ENCODE results near the gene FAHD1. TPM values are rescaled to one million over a fixed set of nuclear protein-coding genes. Genes with fewer than 3 reads are reported as not detected.

The FAHD1 gene
- total and polyA plus RNA-seq, 2 experiments from 2014 or later, result 76.6 to 101 TPM

DNA sequence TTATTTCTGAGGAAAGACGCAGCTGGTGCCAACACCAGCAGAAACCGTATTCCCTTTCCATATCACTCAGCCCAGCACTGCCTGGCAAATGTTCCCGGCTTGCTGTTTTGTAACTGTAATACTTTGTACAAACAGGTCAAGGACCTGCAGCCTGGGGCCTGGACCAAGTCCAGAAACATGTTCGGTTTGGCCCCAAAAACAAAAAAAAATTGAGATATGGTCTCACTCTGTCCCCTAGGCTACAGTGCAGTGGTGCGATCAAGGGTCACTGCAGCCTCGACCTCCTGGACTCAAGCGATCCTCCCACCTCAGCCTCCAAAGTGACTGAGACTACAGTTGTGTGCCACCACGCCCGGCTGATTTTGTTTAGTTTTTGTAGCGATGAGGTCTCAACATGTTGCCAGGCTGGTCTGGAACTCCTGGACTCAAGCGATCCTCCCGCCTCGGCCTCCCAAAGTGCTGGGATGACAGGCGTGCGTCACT lies 1.6 kb upstream of the FAHD1 start:
- Histone ChIP-seq H3K4me3 (no peak overlapping the region), H4K20me1 (ENCODE audit: insufficient read depth, poor library complexity, severe bottlenecking) (no peaks in the 10 kb centered on the region), H3K36me3 (replicated peaks; ENCODE audit: insufficient read depth, low read depth) (no peaks in the 10 kb centered on the region), H3K79me2 (peaks cover 60% of the 10 kb centered on the region), H2AFZ (no peak overlapping the region), H3K27ac (peak overlapping the region; percentile 62), H3K27me3 (no peaks in the 10 kb centered on the region), H3K4me1 (ENCODE audit: insufficient read depth) (peaks cover 13% of the 10 kb centered on the region), H3K9me3 (ENCODE audit: low read depth) (no peaks in the 10 kb centered on the region), H3K4me2 (peak overlapping the region; percentile 95), H3K9me2 (replicated peaks; ENCODE audit: insufficient read depth) (no peaks in the 10 kb centered on the region)
- DNase-seq (ENCODE audit: low spot score), result no peak
- TF ChIP-seq, protein P1, sequence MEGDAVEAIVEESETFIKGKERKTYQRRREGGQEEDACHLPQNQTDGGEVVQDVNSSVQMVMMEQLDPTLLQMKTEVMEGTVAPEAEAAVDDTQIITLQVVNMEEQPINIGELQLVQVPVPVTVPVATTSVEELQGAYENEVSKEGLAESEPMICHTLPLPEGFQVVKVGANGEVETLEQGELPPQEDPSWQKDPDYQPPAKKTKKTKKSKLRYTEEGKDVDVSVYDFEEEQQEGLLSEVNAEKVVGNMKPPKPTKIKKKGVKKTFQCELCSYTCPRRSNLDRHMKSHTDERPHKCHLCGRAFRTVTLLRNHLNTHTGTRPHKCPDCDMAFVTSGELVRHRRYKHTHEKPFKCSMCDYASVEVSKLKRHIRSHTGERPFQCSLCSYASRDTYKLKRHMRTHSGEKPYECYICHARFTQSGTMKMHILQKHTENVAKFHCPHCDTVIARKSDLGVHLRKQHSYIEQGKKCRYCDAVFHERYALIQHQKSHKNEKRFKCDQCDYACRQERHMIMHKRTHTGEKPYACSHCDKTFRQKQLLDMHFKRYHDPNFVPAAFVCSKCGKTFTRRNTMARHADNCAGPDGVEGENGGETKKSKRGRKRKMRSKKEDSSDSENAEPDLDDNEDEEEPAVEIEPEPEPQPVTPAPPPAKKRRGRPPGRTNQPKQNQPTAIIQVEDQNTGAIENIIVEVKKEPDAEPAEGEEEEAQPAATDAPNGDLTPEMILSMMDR (IDR thresholded peaks at IDR 0.05; ENCODE audit: poor library complexity), result no peak
- TF ChIP-seq EZH2phosphoT487 (IDR thresholded peaks at IDR 0.05; ENCODE audit: low read depth, severe bottlenecking, unreplicated experiment) (no peak), EZH2 (IDR thresholded peaks at IDR 0.05; ENCODE audit: borderline replicate concordance) (no peak)
- WGBS (ENCODE audit: low lambda C conversion rate, missing lambda C conversion rate), result 92% methylated on average over 15 of the region's 15 CpGs

DNA sequence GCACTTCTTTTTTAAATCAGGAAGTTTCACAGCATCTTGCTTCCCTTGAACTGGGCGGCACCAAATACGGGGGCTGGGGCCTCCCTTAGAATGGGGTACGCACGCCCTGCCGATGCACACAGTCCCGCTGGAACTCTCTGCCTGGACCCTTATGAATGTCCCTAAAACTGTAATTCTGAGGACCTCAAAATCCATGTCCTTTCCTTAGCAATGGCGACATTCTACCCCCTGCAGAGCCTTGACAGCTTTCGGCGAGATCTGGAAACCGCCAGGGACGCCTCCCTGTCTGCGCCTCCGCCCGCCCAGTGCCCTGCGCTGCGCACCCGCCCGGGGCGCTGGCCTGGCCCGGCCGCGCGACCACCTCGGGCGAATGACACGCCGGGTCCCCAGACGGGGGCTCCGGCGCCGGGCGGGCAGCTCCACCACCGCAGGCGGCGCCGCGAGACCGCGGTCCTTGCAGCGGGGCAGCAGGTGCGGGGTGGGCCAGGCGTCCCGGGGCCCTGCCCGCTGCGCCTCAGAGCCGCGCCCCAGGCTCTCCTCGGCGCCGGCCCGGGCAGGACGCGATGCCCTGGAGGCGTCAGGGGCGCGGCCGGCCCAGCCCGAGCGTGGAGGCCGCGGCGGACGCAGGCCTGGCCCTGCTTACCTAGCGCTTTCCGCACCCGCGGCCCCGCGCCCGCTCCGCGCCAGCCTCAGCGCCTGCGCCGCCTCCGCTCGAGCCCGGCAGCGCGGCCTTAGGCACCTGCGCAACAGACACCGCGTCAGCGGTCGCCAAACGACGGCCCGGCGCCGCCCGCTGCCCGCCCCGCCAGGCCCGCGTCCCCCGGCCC lies 929 bp upstream of the FAHD1 start:
- Histone ChIP-seq H2AFZ (peak overlapping the region; percentile 11), H3K4me1 (ENCODE audit: insufficient read depth) (peaks cover 13% of the 10 kb centered on the region), H3K9me2 (replicated peaks; ENCODE audit: insufficient read depth) (no peaks in the 10 kb centered on the region), H4K20me1 (ENCODE audit: insufficient read depth, poor library complexity, severe bottlenecking) (no peaks in the 10 kb centered on the region), H3K9me3 (ENCODE audit: low read depth) (no peaks in the 10 kb centered on the region), H3K36me3 (replicated peaks; ENCODE audit: insufficient read depth, low read depth) (no peaks in the 10 kb centered on the region), H3K4me3 (peak overlapping the region; percentile 52), H3K27ac (peak overlapping the region; percentile 62), H3K79me2 (peaks cover 66% of the 10 kb centered on the region), H3K4me2 (peak overlapping the region; percentile 95), H3K27me3 (no peaks in the 10 kb centered on the region)
- 7% methylated on average over 68 of the region's 96 CpGs for WGBS (ENCODE audit: low lambda C conversion rate, missing lambda C conversion rate)
- TF ChIP-seq EZH2phosphoT487 (IDR thresholded peaks at IDR 0.05; ENCODE audit: low read depth, severe bottlenecking, unreplicated experiment) (no peak), EZH2 (IDR thresholded peaks at IDR 0.05; ENCODE audit: borderline replicate concordance) (no peak)
- TF ChIP-seq, protein P1 (IDR thresholded peaks at IDR 0.05; ENCODE audit: poor library complexity), result no peak
- DNase-seq (ENCODE audit: low spot score), result peak; percentile 90

DNA sequence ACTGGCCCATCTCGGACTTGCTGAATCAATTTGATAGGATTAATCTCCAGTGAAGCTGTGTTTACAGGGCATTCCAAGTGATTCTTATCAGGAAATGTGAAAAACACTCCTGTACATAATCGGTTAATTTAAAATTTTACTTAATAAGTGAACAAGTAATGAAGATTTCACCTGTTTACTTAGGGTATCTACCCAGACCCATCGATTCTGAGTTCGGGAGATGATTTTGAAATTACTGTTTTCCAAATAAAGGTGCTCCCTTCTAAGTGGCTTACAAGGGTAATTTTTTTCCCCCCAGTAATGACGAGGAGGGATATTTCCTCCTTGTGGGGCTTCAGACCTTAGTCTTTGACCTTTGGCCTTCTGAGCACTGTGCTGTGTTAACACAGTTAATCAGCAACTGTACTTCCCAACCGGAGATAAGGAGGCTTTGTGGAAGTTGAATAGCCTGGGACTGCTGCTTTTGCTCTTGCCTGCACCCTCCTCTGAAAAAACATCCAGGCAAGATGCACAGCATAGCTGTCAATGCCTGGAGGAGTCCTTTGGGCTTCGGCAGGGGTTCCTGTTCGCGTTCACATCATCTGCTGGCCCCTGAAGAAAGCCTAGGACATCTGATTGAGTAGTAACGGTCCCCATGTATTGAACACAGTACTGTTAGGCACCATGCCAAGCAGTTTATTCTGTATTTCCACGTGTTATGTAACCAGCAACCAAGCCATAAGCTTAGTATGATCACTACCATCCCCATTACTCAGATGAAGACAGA lies 1.8 kb downstream of the FAHD1 start:
- Histone ChIP-seq H4K20me1 (ENCODE audit: insufficient read depth, poor library complexity, severe bottlenecking) (no peaks in the 10 kb centered on the region), H2AFZ (no peak overlapping the region), H3K27ac (peak overlapping the region; percentile 91), H3K4me2 (peak overlapping the region; percentile 95), H3K4me1 (ENCODE audit: insufficient read depth) (peaks cover 25% of the 10 kb centered on the region), H3K36me3 (replicated peaks; ENCODE audit: insufficient read depth, low read depth) (no peaks in the 10 kb centered on the region), H3K79me2 (peaks cover 65% of the 10 kb centered on the region), H3K9me2 (replicated peaks; ENCODE audit: insufficient read depth) (no peaks in the 10 kb centered on the region), H3K4me3 (peak overlapping the region; percentile 13), H3K9me3 (ENCODE audit: low read depth) (no peaks in the 10 kb centered on the region), H3K27me3 (no peaks in the 10 kb centered on the region)
- DNase-seq (ENCODE audit: low spot score), result peak; percentile 65
- TF ChIP-seq EZH2 (IDR thresholded peaks at IDR 0.05; ENCODE audit: borderline replicate concordance) (no peak), EZH2phosphoT487 (IDR thresholded peaks at IDR 0.05; ENCODE audit: low read depth, severe bottlenecking, unreplicated experiment) (no peak)
- TF ChIP-seq, protein P1 (IDR thresholded peaks at IDR 0.05; ENCODE audit: poor library complexity), result no peak
- WGBS (ENCODE audit: low lambda C conversion rate, missing lambda C conversion rate), result 48% methylated on average over 11 of the region's 11 CpGs
